ENCODE measurements around the gene STING1.
A peak's percentile ranks its signal among the peaks of the same experiment; 100 is the strongest.
"Not testable (repeated sequence)": the region's sequence is repeated elsewhere in the genome, so short reads cannot be mapped to it uniquely, and the experiment has no call there.

Gene STING1

GRCh38 chr5:139482050-139482889 lies at the start of gene STING1:
STING1 (minus strand) TSS chr5:139482758; CDS start chr5:139481704, 1,054 bp downstream.
- TF ChIP-seq CTCF (IDR thresholded peaks at IDR 0.05; ENCODE audit: control insufficient read depth, extremely low read depth, insufficient read depth), result no peak
- H3K4me3 ChIP-seq (ENCODE audit: low read depth, low read length), result no peak within 1 kb of the TSS
- peak; percentile 59 for DNase-seq (ENCODE audit: low read depth)

- no peak for TF ChIP-seq CTCF (IDR thresholded peaks at IDR 0.05; ENCODE audit: control insufficient read depth, extremely low read depth, insufficient read depth)
- H3K4me3 ChIP-seq (ENCODE audit: low read depth, low read length), result no peak overlapping the region
- DNase-seq (ENCODE audit: low read depth), result no peak
Measured at GRCh38 chr5:139531772-139532169, 49.2 kb upstream of the STING1 start.

- not testable (repeated sequence) for DNase-seq (ENCODE audit: low read depth); H3K4me3 ChIP-seq (ENCODE audit: low read depth, low read length)
Measured at GRCh38 chr5:139530079-139530478, 47.5 kb upstream of the STING1 start.

- not testable (repeated sequence) for DNase-seq (ENCODE audit: low read depth); H3K4me3 ChIP-seq (ENCODE audit: low read depth, low read length)
Measured at GRCh38 chr5:139528695-139529094, 46.1 kb upstream of the STING1 start.

GRCh38 chr5:139527896-139528467 lies 45.4 kb upstream of the STING1 start:
- not testable (repeated sequence) for H3K4me3 ChIP-seq (ENCODE audit: low read depth, low read length); DNase-seq (ENCODE audit: low read depth)

- H3K4me3 ChIP-seq (ENCODE audit: low read depth, low read length); DNase-seq (ENCODE audit: low read depth): not testable (repeated sequence)
Measured at GRCh38 chr5:139527090-139527470, 44.5 kb upstream of the STING1 start.

GRCh38 chr5:139526309-139527089 lies 43.9 kb upstream of the STING1 start:
- DNase-seq (ENCODE audit: low read depth); H3K4me3 ChIP-seq (ENCODE audit: low read depth, low read length): not testable (repeated sequence)

GRCh38 chr5:139525586-139526308 lies 43.2 kb upstream of the STING1 start:
- not testable (repeated sequence) for DNase-seq (ENCODE audit: low read depth)

GRCh38 chr5:139524940-139525585 lies 42.5 kb upstream of the STING1 start:
- H3K4me3 ChIP-seq (ENCODE audit: low read depth, low read length), result no peak overlapping the region
- TF ChIP-seq CTCF (IDR thresholded peaks at IDR 0.05; ENCODE audit: control insufficient read depth, extremely low read depth, insufficient read depth), result no peak
- DNase-seq (ENCODE audit: low read depth), result no peak

More at GRCh38 chr5:139525586-139526308, 43.2 kb upstream of the STING1 start:
- not testable (repeated sequence) for H3K4me3 ChIP-seq (ENCODE audit: low read depth, low read length)

Data from LNCaP clone FGC (cell line).